GM15510 (cell line): ENCODE results near the gene SLC25A13.

Experiments
- POLR2A ChIP-seq: IDR thresholded peaks from 3 replicates; pipeline ENCODE4 v1.6.1; 2011; ENCODE audit warnings: borderline replicate concordance; ENCODE audit not compliant: insufficient read length; ENCODE audit errors: extremely low read depth

The SLC25A13 gene

GRCh38 chr7:96136600-96137239 lies 185.2 kb downstream of the SLC25A13 start:
- TF ChIP-seq POLR2A: no peak

DNA sequence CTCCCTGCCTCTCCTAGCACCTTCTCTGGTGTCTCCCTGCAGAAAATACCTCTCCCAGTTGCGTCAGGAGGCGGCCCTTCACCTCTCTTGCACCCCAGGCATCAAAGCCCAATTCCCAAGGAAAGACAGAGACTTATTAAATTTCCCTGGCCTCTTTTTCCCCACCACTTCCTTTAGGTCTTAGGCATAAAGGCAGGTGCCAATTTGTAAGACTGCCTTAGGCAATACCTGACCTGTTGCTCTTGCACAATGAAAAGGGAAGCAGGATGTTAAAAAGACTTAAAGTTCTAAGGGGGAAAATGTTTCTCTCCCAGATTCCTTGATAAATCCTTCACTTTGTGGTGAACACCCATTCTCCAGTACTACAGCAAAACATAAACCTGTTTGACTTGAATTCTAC lies 186.7 kb downstream of the SLC25A13 start:
- TF ChIP-seq POLR2A: no peak

GRCh38 chr7:96131525-96131924 lies 190.4 kb downstream of the SLC25A13 start:
- TF ChIP-seq POLR2A: no peak

GRCh38 chr7:96127746-96128145 lies 194.2 kb downstream of the SLC25A13 start:
- TF ChIP-seq POLR2A: no peak

DNA sequence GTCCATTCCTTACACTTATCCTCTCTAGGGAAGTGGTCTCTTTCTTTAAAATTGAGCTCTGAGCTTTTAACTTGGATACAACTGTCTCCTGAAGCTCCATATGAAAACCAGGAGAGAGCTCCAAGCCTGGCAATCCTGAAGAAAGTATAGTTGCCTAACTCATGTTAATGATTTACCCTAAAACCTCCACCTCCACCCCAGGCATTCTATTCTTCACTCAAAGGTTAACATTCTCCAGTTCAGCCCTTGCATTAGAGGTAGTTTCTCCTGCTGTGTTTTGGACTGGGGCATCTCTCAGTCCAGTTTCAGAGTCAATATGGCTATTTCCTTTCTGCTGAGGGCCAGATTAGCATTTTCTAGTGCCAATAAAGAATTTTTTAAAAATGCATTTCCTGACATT lies 195.5 kb downstream of the SLC25A13 start:
- TF ChIP-seq POLR2A: no peak

DNA sequence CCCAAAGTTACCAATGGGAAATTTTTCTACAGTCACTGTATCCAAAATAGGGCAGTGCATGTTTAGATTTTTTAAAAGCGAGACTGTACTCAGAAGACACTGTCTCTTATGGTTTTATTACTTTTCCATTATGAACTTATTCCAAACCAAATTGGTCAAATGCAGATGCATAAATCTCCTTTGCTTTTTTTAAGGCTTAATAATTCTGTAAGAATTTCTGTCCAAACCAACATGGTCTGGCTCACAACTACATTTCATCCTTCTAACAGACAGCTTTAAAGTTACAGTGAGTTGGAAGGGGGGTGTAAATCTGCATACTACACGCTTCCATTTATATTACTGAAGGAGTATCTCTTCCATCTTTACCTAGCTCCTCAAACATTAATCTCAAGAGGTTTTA lies 199.2 kb downstream of the SLC25A13 start:
- no peak for TF ChIP-seq POLR2A

GRCh38 chr7:96121752-96122151 lies 200.1 kb downstream of the SLC25A13 start:
- no peak for TF ChIP-seq POLR2A

- TF ChIP-seq POLR2A: no peak
Observed at GRCh38 chr7:96120445-96121225, 201.3 kb downstream of the SLC25A13 start.

DNA sequence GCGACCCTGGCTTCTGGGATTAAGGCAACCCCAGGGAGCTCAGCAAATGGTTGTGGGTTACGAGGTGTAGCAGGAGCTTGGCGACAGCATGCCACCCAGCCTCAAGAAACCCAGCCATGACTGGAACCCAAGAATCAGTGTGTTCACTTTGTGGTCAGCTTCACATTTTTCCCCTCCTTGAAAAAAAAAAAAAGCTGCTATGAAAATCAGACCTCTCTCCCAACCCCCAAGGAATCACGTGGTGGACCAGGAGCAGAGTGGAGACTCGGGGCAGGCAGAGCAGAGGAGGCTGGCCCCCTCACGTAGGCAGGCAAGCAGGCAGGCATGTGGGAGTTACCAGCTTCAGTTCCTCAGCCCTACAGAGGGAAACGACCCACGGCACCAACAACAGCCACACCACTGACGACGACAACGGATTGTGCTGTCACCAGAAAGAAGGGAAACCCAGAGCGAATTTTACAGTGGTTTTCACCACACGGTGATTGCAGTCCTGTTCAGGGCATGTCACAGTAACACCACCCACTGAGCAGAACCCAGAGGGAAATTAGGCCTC lies 203.4 kb downstream of the SLC25A13 start:
- no peak for TF ChIP-seq POLR2A

- no peak for TF ChIP-seq POLR2A
Observed at GRCh38 chr7:96116173-96116572, 205.7 kb downstream of the SLC25A13 start.

- no peak for TF ChIP-seq POLR2A
Observed at GRCh38 chr7:96114190-96114589, 207.7 kb downstream of the SLC25A13 start.

- no peak for TF ChIP-seq POLR2A
Observed at GRCh38 chr7:96111405-96111804, 210.5 kb downstream of the SLC25A13 start.

GRCh38 chr7:96104984-96105383 lies 216.9 kb downstream of the SLC25A13 start:
- no peak for TF ChIP-seq POLR2A

GRCh38 chr7:96102096-96102811 lies 219.6 kb downstream of the SLC25A13 start:
- no peak for TF ChIP-seq POLR2A

DNA sequence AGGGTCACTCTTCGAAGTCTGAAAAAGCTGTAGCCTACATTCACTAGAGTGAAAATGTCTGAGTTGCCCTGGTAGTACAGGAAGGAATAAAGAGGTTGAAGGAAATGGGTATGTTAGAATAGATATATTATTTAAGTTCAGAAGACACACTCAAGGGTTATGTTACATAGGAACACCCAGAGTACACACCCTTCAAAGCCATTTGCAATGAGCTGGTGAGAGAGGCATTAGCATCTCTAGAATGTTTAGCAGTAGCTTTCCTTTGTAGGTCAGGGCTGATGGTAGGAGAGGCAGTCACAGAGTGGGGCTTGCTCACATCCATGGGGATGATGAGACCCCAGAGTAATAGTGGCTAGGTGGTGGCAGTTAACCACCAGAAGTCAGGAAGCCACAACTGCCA lies 221.2 kb downstream of the SLC25A13 start:
- no peak for TF ChIP-seq POLR2A
